Hematopoietic multipotent progenitor cell treated with erythropoietin and hydrocortisone succinate and interleukin-3 and kit ligand, for 8 days (in vitro differentiated cells): ENCODE measurements around the gene MSMO1.

ENCODE experiments used
- DNase-seq: peaks from one replicate; pipeline ENCODE4 v3.0.0-alpha.2; 2015

Gene MSMO1

GRCh38 chr4:165361810-165362209, 34.3 kb downstream of the MSMO1 start:
- DNase-seq = no peak

DNA sequence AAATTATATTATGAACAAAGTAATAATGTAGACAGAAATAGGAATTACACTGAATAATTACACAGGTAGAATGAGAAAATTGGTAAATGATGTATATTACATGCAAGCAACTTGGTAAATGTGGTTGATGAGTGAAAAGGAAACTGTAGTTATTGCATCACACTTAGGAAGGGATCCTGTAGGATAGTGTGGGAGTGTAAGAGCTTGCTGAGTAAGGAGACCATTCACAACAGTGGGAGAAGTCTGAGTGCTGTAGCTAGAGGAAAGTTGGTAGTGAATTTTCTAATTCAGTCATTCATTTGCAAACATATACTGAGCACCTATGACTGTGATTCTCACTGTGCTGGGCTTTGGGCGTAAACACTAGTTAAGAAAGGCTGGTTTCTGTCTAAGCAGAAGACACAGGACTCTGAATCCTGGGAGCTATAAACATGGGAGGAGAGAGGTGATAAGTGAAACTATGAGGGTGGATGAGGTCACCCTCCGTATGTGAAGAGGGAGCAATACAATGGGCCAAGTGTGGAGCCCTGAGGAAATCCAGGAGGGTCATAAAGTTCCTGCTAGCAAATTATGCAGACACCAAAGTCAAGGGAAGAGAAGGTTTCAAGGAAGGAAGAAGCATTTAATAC, 37.1 kb downstream of the MSMO1 start:
- DNase-seq = no peak

GRCh38 chr4:165367040-165367439, 39.6 kb downstream of the MSMO1 start:
- DNase-seq = no peak

DNA sequence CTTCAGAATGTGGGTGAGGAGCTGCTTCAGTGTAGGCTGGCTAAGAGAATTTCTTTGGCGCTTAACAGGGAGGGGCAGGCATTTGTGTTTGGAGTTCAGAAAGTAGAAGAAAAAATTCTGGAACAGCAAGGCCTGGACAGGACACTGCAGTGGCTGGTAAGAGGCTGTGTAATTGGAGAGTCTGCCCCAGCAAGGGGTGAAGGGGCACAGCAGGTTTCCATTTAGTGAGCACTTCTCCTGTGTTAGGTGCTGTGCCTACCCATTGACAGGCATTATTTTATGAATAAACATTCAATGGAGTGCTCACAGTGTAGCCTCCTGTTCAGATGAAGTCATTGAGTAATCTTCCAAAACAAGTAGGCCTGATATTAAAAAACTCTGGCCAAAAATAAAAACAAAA, 40.6 kb downstream of the MSMO1 start:
- no peak for DNase-seq

DNA sequence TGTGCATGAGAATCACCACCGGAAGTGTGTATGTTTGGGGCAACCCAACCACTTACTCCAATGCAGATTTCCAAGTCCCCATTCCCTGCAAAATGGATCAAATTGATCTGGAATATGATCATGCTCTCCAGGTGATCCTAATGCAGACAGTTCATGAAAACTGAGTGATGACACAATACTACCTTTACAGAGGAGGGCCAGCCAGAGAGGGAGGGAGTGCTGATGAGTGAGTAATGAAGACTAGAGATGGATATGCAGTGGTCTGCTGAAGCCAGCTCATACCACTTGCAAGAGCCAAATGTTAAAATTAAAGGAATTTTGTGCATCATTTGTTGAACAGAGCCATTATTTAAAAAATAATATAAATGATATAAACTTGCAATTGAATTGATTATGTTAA, 41.1 kb downstream of the MSMO1 start:
- no peak for DNase-seq

DNA sequence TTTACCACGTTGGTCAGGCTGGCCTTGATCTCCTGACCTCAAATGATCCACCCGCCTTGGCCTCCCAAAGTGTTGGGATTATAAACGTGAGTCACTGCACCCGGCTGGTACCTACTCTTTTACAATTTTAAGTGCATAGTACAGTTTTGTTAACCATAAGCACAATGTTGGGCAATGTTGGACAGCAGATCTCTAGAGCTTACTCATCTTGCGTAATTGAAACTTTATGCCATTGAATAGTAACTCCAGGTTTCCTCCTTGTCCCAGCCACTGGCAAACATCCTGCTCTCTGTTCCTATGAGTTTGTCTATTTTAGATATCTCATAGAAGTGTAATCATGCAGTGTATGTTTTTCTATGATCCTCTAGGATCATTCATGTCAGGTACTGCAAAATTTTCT, 42.1 kb downstream of the MSMO1 start:
- DNase-seq = no peak

GRCh38 chr4:165370530-165370929, 43.1 kb downstream of the MSMO1 start:
- no peak for DNase-seq

- no peak for DNase-seq
Observed at GRCh38 chr4:165375465-165375864, 48.0 kb downstream of the MSMO1 start.

GRCh38 chr4:165378398-165378744, 50.9 kb downstream of the MSMO1 start:
- DNase-seq = no peak

DNA sequence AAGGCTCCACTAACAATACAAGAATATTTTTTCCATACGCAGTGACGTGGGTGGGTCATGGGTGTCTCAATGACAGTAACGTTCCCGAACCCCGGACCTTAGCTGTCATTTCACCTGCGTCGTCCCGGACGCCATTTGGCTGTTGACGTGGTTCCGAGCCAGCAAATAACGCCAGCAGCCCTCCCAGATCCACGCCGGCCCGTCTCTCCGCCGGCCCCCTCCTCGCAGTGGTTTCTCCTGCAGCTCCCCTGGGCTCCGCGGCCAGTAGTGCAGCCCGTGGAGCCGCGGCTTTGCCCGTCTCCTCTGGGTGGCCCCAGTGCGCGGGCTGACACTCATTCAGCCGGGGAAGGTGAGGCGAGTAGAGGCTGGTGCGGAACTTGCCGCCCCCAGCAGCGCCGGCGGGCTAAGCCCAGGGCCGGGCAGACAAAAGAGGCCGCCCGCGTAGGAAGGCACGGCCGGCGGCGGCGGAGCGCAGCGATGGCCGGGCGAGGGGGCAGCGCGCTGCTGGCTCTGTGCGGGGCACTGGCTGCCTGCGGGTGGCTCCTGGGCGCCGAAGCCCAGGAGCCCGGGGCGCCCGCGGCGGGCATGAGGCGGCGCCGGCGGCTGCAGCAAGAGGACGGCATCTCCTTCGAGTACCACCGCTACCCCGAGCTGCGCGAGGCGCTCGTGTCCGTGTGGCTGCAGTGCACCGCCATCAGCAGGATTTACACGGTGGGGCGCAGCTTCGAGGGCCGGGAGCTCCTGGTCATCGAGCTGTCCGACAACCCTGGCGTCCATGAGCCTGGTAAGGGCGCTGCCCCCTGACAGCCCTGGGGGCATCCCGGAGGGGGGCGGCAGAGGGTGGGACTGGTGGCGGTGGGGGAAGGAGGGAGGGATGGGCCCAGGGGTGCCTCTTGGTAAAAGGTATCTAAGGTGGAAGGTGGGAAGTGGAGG, 51.5 kb downstream of the MSMO1 start, which contains the start of gene CPE:
Gene CPE (plus strand): TSS at position 264 of the 933 bp plus-strand sequence. CDS start 214 bp downstream, at position 478.
- DNase-seq = peak; percentile 54

DNA sequence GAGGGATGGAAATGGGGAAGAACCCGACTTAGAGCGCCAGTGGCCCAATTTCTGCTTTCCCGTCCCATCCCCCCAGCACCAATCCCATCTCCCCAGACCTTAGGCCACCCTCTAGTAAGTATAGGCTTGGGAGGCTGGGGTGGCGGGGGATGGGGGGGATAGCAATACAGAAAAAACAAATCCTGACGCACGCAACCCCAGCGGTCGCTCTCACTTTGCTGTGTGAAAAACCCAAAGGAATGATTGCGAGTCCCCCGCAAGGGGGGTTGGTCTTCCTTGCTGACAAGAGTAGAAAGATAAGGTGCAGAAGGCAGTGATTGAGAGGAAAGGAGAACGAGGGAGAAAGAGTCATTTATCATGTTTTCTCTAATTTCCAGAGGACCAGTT, 52.2 kb downstream of the MSMO1 start:
- DNase-seq = no peak

- DNase-seq = no peak
Observed at GRCh38 chr4:165380805-165381204, 53.3 kb downstream of the MSMO1 start.

GRCh38 chr4:165381821-165382373, 54.4 kb downstream of the MSMO1 start:
- no peak for DNase-seq

DNA sequence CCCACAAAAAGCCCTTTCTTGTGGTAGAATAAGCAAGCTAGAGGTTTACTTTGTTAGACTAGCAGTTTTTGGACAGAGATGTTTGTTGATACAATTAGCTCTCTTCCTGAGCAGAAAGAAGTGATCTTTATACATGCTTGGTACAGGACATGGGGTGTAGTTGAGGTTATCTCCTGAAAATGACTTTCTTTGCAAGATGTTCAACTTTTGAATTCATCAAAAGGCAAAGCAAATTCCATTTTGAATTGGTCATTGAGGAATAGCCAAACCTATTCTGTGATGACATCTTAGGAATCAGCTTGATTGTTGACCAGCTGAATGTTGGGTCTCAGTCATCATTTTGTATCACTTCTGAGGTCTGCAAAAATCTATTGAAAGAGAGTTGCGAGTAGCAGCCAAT, 55.2 kb downstream of the MSMO1 start:
- no peak for DNase-seq

GRCh38 chr4:165383591-165384073, 56.2 kb downstream of the MSMO1 start:
- no peak for DNase-seq

- DNase-seq = no peak
Observed at GRCh38 chr4:165384186-165384585, 56.7 kb downstream of the MSMO1 start.

- peak; percentile 3 for DNase-seq
Observed at GRCh38 chr4:165384598-165384997, 57.1 kb downstream of the MSMO1 start.

- DNase-seq = no peak
Observed at GRCh38 chr4:165385126-165385525, 57.7 kb downstream of the MSMO1 start.

DNA sequence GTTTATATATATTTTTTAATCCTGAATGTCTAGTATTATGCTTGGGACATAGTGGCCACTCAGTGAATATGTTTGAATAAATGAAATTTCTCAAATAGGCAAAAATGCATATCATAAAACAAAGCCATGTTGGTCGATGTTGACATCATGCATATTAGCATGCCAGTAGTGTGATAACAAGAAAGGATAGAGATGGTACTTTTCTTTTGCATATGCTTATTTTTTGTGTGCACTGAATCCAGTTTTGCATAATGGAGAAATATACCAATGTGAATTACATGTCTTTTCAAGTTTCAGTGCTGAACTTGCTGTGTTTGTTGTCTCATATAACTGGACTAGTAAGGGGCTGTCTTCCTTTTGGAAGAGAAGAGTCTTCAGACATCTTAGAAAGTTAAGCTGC, 58.9 kb downstream of the MSMO1 start:
- no peak for DNase-seq

- DNase-seq = no peak
Observed at GRCh38 chr4:165388756-165389155, 61.3 kb downstream of the MSMO1 start.
